H1 (cell line): Measurements from ENCODE around the gene ST14.

Experiments
- CHD2 ChIP-seq: IDR thresholded peaks from 2 replicates; pipeline ENCODE4 v1.6.1; 2012; ENCODE audit warnings: low read length, improper control_type of control experiment
- CHD7 ChIP-seq: fragments of 300-600 bp; sonication (generic); IDR thresholded peaks from 2 replicates; pipeline ENCODE4 v1.7.1; 2012; ENCODE audit warnings: low read length, moderate library complexity, mild to moderate bottlenecking, inconsistent platforms; ENCODE audit not compliant: insufficient replicate concordance
- CTCF ChIP-seq, 3 experiments: IDR thresholded peaks; 1 replicate in 2 of 3; 2 replicates in 1 of 3; pipeline versions ENCODE4 v1.5.1 to v1.6.1; 2011; ENCODE audit warnings: low read length in 3 of 3, mild to moderate bottlenecking in 3 of 3, inconsistent platforms in 2 of 3, low read depth in 1 of 3, moderate library complexity in 1 of 3; ENCODE audit not compliant: insufficient read depth in 1 of 3; ENCODE audit errors: control extremely low read depth in 1 of 3
- EZH2 ChIP-seq: fragments of 200-600 bp; sonication (generic); IDR thresholded peaks from 2 replicates; pipeline ENCODE4 v1.7.1; 2012; ENCODE audit warnings: low read depth, mild to moderate bottlenecking, moderate library complexity, low read length, inconsistent platforms; ENCODE audit not compliant: severe bottlenecking
- MAX ChIP-seq: IDR thresholded peaks from 2 replicates; pipeline ENCODE4 v1.6.1; 2012; ENCODE audit warnings: inconsistent platforms
- POLR2A ChIP-seq, 2 experiments: IDR thresholded peaks; 1 replicate in 1 of 2; 2 replicates in 1 of 2; pipeline ENCODE4 v1.6.1; 2011; ENCODE audit warnings: low read depth in 2 of 2, low read length in 2 of 2, mild to moderate bottlenecking in 2 of 2; ENCODE audit errors: control extremely low read depth in 1 of 2
- POLR2AphosphoS5 ChIP-seq: IDR thresholded peaks from 2 replicates; pipeline ENCODE4 v1.6.1; 2011; ENCODE audit warnings: low read depth, low read length
- POU5F1 ChIP-seq: IDR thresholded peaks from 2 replicates; pipeline ENCODE4 v1.6.1; 2011; ENCODE audit warnings: low read depth, mild to moderate bottlenecking, low read length, moderate library complexity
- RFX5 ChIP-seq: IDR thresholded peaks from 2 replicates; pipeline ENCODE4 v1.6.1; 2011; ENCODE audit warnings: low read depth, low read length, improper control_type of control experiment, borderline replicate concordance
- YY1 ChIP-seq: IDR thresholded peaks from 2 replicates; pipeline ENCODE4 v1.6.1; 2011; ENCODE audit warnings: low read depth, mild to moderate bottlenecking, low read length

GRCh38 chr11:130188047-130188446 is 28.5 kb downstream of the ST14 start:
- TF ChIP-seq CTCF (IDR thresholded peaks at IDR 0.05; ENCODE audit: control extremely low read depth in 1 of 3, insufficient read depth in 1 of 3, low read depth in 1 of 3, low read length in 3 of 3) = no peak
- no peak for TF ChIP-seq YY1
- TF ChIP-seq EZH2 = no peak
- no peak for TF ChIP-seq RFX5
- no peak for TF ChIP-seq POLR2A (IDR thresholded peaks at IDR 0.05; ENCODE audit: control extremely low read depth in 1 of 2, low read depth in 2 of 2, low read length in 2 of 2)
- TF ChIP-seq POLR2AphosphoS5 = no peak
- TF ChIP-seq CHD7 = no peak
- no peak for TF ChIP-seq MAX
- TF ChIP-seq POU5F1 = no peak
- no peak for TF ChIP-seq CHD2
